Panc1 (cell line): ENCODE data around the gene NEURL1B. TPM values are rescaled to one million over a fixed set of nuclear protein-coding genes. Genes with fewer than 3 reads are reported as not detected.

Experiments used
- ATAC-seq: fragments of 200-7000 bp; cut with Tn5 transposase; 2 replicates; pipeline ENCODE4 v1.9.1; 2020; ENCODE audit warnings: mild to moderate bottlenecking, moderate library complexity
- BruUV-seq: library from RNA; stranded (reverse); fragments of 400-500 nt; replicated peaks from 2 replicates; lab custom pipeline; 2021; lab: Mats Ljungman, UMichigan
- CTCF ChIA-PET: fragments of 300-600 bp; sonication (Branson Sonifier 250); formaldehyde crosslinking; loops from one replicate; lab custom pipeline; 2022; ENCODE audit warnings: antibody characterized with exemption; lab: Charles Lee
- POLR2A ChIA-PET: fragments of 300-600 bp; sonication (Branson Sonifier 250); formaldehyde crosslinking; loops from one replicate; lab custom pipeline; 2022; ENCODE audit warnings: antibody characterized with exemption; lab: Charles Lee
- DNase-seq: peaks from one replicate; pipeline ENCODE4 v3.0.0-alpha.2; 2010; ENCODE audit warnings: low read depth, low spot score
- H3K27ac ChIP-seq: 2 replicates; pipeline ENCODE4 v1.5.1; 2011; ENCODE audit warnings: mild to moderate bottlenecking, low read length, inconsistent platforms
- H3K27me3 ChIP-seq: fragments of 200-500 bp; sonication (Bioruptor generic); 2 replicates; pipeline ENCODE4 v1.6.0; 2014; ENCODE audit warnings: low read length, inconsistent platforms; ENCODE audit not compliant: control insufficient read depth, insufficient read depth
- H3K36me3 ChIP-seq: fragments of 200-500 bp; sonication (Bioruptor generic); 2 replicates; pipeline ENCODE4 v1.5.1; 2014; ENCODE audit warnings: inconsistent platforms, mild to moderate bottlenecking, low read length, moderate library complexity; ENCODE audit not compliant: control insufficient read depth, insufficient read depth
- H3K4me1 ChIP-seq: 2 replicates; pipeline ENCODE4 v1.5.1; 2011; ENCODE audit warnings: inconsistent platforms, mild to moderate bottlenecking, low read length, moderate library complexity; ENCODE audit not compliant: control insufficient read depth, insufficient read depth
- H3K4me3 ChIP-seq, 2 experiments: 2 replicates each; pipeline ENCODE4 v1.5.1; 2011 to 2012; ENCODE audit warnings: low read depth in 2 of 2, low read length in 2 of 2, mild to moderate bottlenecking in 2 of 2, inconsistent platforms in 1 of 2, moderate library complexity in 1 of 2
- H3K9me3 ChIP-seq: fragments of 200-500 bp; sonication (Bioruptor generic); 2 replicates; pipeline ENCODE4 v1.5.1; 2014; ENCODE audit warnings: low read depth, mild to moderate bottlenecking, inconsistent platforms, low read length, moderate library complexity; ENCODE audit not compliant: control insufficient read depth, insufficient read depth
- CTCF ChIP-seq: fragments of 450-650 bp; IDR thresholded peaks from 2 replicates; pipeline ENCODE4 v1.5.1; 2017; ENCODE audit warnings: mild to moderate bottlenecking
- POLR2AphosphoS5 ChIP-seq: IDR thresholded peaks from 2 replicates; pipeline ENCODE4 v1.6.1; 2012; ENCODE audit warnings: mild to moderate bottlenecking, low read depth, low read length, moderate library complexity
- REST ChIP-seq, 2 experiments: IDR thresholded peaks; 2 replicates each; pipeline ENCODE4 v1.6.1; 2011 to 2012; ENCODE audit warnings: low read depth in 2 of 2, control low read depth in 1 of 2, low read length in 1 of 2, mild to moderate bottlenecking in 1 of 2, moderate library complexity in 1 of 2; ENCODE audit not compliant: insufficient read depth in 1 of 2
- SIN3A ChIP-seq: IDR thresholded peaks from 2 replicates; pipeline ENCODE4 v1.6.1; 2012; ENCODE audit warnings: low read depth, mild to moderate bottlenecking, low read length, moderate library complexity, borderline replicate concordance; ENCODE audit not compliant: insufficient read depth
- TCF7L2 ChIP-seq: IDR thresholded peaks from 2 replicates; pipeline ENCODE4 v1.6.1; 2011; ENCODE audit warnings: mild to moderate bottlenecking, low read depth, low read length, inconsistent platforms
- in situ Hi-C: cut with HindIII; loops from 2 replicates; pipeline ENCODE4 v1.10.0; 2016; ENCODE audit warnings: low sequenced_read_pairs, low pct_unique_long_range_greater_than_20kb
- intact Hi-C: fragments of 100-400 bp; cut with micrococcal nuclease; formaldehyde crosslinking; loops from one replicate; pipeline ENCODE4 v1.10.0; 2022; ENCODE audit not compliant: unreplicated experiment
- total RNA-seq: library from RNA; stranded (reverse); gene quantifications from one replicate; pipeline ENCODE4 v1.2.1, GENCODE V29; 2021; ENCODE audit not compliant: unreplicated experiment

NEURL1B gene
- total RNA-seq, 1 experiment from 2014 or later, result 5.3 TPM

GRCh38 chr5:172662596-172662995, 21.5 kb downstream of the NEURL1B start:
- Histone ChIP-seq H3K27ac (no peak overlapping the region), H3K36me3 (no peaks in the 10 kb centered on the region), H3K9me3 (no peaks in the 10 kb centered on the region), H3K4me1 (peaks cover 7% of the 10 kb centered on the region), H3K4me3 (no peak overlapping the region), H3K27me3 (no peaks in the 10 kb centered on the region)
- ChIA-PET POLR2A (no interaction called here), CTCF (no interaction called here)
- no peak for ATAC-seq
- no peak for TF ChIP-seq TCF7L2
- TF ChIP-seq CTCF, result no peak
- no peak for TF ChIP-seq REST (IDR thresholded peaks at IDR 0.05; ENCODE audit: insufficient read depth in 1 of 2, low read depth in 2 of 2, low read length in 1 of 2)
- no peak for TF ChIP-seq SIN3A
- no peak for TF ChIP-seq POLR2AphosphoS5
- DNase-seq, result no peak
- intact Hi-C loops, result no loop called here
- BruUV-seq, result no TSS peak
- in situ Hi-C loops, result no loop called here

GRCh38 chr5:172664018-172664417, 23.0 kb downstream of the NEURL1B start:
- Histone ChIP-seq H3K27me3 (no peaks in the 10 kb centered on the region), H3K4me3 (no peak overlapping the region), H3K4me1 (peaks cover 7% of the 10 kb centered on the region), H3K9me3 (no peaks in the 10 kb centered on the region), H3K36me3 (no peaks in the 10 kb centered on the region), H3K27ac (no peak overlapping the region)
- TF ChIP-seq SIN3A (no peak), CTCF (no peak), TCF7L2 (no peak), REST (IDR thresholded peaks at IDR 0.05; ENCODE audit: insufficient read depth in 1 of 2, low read depth in 2 of 2, low read length in 1 of 2) (no peak), POLR2AphosphoS5 (no peak)
- in situ Hi-C loops, result no loop called here
- no TSS peak for BruUV-seq
- CTCF ChIA-PET, result no interaction called here
- DNase-seq (no peak), ATAC-seq (no peak)
- POLR2A ChIA-PET, result interaction anchor here (0.6 kb wide), 1 partner anchor 181 kb away, joined by 3 read pairs; no protein-coding TSS in a partner anchor
- intact Hi-C loops, result no loop called here
